ENCODE results near the gene FGF11.

DNA sequence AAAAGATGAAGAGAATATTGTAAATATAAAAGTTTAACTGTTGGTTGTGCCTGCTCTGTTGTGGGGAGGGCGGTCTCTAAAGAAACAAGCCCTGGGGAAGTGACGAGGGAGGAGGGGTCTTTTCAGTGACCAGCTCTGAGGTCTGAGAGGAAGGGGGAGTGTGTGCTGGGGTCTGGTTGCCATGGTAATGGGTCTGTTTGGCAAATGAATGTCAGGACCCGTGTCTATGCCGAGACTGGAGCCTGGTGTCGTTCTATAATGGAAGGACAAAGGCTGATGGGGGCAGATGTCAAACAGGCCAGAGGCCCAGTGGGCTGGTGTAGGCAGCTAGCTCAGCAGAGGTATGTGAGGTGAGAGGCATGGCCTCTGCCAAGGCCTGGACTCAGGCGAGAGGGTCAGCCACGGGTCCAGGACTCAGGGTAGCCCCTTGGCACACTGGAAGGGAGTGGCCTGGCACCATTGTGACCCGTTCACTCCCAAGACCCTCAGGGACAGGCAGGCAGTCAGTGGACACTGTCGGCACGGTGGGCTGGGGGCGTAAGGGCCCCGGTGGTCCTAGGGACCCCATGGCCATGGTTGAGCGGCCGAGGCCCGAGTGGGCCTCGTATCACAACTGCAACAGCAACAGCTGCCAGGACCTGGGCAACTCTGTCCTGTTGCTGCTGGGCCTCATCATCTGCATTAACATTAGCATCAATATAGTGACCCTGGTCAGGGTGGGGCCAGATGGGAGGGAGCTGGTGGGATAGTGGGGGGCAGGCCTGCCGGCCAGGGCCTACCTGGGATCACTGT lies 19.3 kb upstream of the FGF11 start, which contains the start of gene SPEM1:
- no peak for TF ChIP-seq EZH2 (IDR thresholded peaks at IDR 0.05; ENCODE audit: insufficient read depth, poor library complexity, severe bottlenecking)
- TF ChIP-seq EZH2phosphoT487 (IDR thresholded peaks at IDR 0.05; ENCODE audit: insufficient read depth, low read depth): no peak
